Dedifferentiated amniotic fluid mesenchymal stem cell (primary cell): ENCODE data around the gene P4HA3.
A peak's percentile ranks its signal among the peaks of the same experiment; 100 is the strongest.

ENCODE experiments used
- DNase-seq: peaks from one replicate; pipeline ENCODE4 v3.0.0-alpha.2; 2016; ENCODE audit errors: extremely low spot score

Gene P4HA3

DNA sequence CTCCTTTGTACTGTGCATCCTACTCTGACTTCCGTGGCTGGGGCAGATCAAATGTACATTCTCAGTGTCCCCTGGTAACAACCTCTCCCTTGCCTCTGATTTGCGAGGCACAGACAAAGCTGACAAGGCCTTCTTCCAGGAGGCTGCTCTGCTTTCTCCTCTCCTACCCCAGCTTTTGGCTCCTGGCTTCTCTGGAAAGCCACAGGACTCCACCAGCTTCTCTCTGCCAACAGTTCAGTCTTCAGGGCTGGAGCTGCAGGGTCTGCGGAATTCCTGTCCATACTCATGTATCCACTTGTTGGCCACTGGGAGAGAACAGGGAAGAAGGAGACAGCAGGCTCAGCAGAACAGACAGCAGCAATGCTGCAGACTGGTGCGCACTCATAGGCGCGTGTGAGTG lies 44.4 kb downstream of the P4HA3 start:
- no peak for DNase-seq

DNA sequence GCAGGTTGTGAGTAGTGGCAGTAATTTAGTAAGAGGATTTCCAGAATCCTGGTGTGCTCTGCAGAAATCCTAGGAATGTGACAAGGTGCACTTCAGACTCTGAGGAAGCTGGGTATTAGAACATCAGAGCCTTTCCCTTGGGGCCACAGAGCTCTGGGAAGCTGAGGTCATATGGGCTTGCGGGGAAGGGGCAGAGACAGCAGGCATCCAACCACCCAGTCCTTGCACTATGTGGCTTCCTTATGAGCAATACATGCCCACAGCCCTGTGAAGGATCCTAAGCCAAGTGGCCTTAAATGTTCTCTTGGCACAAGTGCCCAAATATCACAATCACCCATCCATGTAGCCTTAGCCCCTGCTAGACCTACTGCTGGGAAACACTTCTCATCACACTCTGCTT lies 46.2 kb downstream of the P4HA3 start:
- DNase-seq = no peak

DNA sequence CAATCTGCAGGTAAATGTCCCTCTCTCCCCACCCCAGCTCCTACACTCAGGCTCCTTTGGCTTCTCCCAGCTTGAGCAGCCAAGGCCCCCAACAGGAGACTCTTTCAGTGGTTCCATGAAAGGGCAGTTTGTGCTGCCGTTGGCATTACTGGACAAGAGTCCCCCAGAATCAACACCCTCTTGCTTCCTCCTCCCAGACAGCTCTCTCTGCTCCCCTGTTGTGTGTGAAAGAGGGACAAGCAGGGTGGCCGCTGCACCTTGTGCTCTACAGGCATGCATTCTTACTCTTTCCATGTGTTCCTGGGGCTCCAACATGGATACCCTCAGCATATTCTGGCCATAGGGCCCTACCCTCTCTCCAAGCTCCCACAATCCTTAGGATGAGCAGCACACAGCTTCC lies 48.7 kb downstream of the P4HA3 start:
- no peak for DNase-seq

DNA sequence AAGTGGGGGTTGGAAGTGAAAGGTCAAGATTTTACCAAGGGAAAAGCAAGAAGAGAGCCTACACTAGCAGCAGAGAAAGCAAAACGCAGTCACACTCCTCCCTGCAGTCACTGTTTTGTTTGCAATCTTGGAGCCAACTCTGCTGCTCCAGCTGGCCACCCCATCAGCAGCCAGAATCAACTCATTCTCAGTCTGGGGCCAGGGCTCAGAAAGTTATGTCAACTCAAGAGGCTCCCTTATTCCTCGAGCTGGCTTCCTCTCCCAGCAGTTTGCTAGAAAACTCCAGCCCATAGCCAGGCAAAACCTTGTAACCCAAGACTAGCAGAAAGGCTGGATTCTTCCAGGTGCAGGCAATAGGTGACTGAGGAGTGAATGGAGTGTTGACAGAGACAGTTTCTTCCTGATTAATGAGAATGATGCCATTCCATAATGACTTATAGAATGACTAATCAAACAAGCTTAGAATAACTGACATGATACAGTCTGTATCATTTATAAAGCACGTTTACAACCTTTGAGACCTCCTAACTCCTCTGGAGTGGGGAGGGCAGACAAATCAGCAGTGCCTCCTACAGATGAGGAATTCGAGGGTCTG lies 53.4 kb downstream of the P4HA3 start:
- DNase-seq = peak; percentile 34

DNA sequence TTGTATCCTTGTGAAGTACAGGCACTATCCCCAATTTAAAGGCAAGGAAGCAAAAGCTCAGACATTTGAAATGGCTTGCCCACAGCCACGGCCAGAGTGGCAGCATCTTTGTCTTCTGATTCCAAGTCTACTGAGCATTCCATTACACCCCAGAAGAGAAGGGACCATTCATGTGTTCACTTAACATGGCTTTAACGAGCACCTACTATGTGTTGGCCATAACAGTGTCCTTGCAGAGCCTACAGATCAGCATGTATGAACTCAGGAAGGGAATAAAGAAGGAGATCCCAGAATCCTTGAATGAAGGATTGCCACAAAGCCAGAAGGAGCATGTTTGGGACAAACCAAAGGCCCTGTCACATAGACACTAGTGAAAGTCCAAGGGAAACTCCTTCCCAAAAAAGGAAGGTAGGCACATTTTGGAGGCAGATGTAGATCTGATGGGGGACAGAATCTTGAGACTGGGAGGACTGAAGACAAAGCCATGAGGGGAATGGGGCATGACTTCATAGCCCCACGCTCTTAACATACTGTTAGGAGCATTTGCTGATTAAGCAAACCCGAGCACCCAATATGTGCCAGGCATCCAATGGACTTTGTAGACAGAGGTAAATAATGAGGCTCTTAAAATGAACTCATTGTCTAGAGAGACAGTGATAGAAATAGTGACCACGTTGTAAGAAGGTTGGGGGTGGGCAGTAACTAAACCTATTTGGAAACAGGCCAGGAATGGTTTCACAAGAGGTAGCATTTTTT lies 54.9 kb downstream of the P4HA3 start:
- DNase-seq = no peak

DNA sequence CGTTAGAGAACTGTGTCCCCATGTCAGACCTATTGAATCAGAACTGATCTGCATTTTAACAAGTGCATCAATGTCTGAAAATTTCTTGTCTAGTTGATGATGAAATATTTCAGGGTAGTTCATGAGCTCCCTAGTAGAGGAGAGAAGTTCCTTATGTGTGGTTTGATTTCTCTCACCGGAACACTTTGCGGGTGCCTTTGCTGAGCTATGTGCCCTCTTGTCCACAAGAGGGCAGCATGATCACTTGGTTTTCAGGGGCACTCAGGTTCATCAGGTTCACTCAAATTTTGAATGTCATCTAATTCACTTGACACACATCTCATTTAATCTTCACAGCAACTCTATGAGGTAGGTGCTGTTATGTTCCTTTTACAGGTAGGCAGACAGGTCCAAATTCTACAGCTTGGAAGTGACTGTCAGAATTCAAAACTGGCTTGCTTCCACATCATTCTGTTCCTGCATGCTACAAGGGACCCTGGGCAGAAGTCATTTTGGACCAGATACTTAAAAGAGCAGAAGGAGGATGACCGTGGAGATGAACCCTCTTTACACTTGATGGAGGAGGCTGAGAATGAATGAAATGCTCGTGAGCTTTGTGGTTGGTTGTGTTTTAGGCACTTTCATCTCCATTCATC lies 55.6 kb downstream of the P4HA3 start:
- peak; percentile 68 for DNase-seq

DNA sequence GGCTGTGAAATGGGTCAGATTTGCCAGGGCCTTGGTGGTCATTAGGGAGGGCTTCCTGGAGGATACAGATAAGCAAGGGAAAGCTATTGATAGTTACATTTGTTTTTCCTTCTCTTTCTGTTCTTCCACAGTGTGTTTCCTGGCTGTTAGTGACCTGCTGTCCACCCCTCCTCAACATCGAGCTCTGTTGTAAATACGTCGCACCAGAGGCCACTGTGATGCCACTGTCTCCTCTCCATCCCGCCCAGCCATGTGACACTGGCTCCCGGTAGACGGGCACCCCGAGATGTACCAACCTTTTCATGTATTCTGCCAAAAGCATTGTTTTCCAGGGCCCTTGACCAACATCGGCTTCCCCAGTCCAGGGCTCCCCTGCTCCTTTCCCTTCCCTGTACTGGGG lies 58.1 kb downstream of the P4HA3 start:
- no peak for DNase-seq

DNA sequence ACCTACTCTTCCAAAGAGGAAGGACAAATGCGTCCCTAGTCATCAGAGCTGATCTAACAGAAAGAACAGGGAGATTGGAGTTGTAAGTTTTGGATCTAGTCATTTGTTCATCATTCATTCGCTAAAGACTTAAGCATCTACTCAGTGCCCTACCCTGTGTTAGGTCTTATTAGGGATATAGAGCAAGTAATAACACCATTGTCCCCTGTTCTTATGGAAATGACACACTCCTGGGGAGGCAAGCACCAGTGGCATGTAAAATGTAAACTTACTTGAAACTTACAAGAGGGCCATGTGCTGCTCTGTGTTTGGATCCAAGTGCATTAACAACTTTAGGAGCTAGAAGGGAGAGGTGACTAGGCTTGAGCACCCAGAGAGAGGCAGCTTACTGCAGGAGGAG lies 61.9 kb downstream of the P4HA3 start:
- DNase-seq = no peak

DNA sequence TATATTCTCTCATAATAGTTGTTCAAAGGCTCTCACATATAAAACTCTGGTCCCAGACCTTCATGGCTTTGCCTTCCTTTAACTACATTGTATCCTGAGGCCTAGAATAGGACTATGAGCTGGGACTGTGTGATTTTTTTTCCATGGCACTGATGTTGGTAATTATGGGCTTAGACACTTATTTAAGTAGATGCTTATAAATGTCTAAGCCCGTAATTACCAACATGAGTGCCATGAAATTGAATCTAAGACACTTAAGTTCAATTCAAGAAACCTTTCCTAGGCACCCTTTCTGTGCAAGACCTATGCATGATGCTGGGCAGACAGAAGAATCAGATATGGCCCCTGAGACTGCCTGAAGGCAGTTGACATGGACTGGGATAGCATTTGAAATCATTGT lies 63.0 kb downstream of the P4HA3 start:
- DNase-seq = no peak

DNA sequence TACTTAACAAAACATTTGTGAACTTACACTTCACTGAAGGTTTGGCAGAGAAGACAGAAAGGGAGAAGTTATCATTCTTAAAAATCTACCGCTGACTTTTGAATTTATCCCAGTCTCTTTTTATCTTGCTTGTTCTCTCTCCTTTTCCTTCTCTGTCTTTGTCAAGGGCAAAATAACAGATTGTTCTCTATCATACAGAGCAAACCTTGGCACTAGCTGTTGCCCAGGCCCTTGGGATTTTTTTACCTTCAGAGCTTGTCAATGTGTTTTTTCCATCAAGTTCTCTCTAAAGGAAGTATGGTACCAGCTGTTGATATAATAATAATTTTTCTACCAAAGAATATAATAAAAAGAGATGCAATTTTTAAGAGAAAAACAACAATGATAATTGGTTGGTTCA lies 73.2 kb downstream of the P4HA3 start:
- DNase-seq = no peak

DNA sequence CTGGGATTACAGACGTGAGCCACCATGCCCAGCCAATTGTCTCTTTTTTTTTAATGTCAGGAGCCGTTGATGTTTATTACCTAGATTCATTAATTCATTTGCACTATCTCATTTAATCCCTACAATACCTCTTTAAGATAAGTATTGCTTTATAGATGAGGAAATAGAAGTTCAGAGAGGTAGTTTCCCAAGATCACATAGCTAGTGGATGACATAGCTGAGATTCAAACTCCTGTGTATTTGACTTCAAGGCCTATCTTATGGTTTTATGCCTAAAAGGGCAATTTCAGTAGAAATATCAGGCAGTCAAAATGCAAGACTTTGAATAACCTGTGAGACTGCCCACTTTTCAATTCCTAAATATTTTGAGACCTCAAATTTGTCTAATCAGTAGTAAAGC lies 73.9 kb downstream of the P4HA3 start:
- no peak for DNase-seq

DNA sequence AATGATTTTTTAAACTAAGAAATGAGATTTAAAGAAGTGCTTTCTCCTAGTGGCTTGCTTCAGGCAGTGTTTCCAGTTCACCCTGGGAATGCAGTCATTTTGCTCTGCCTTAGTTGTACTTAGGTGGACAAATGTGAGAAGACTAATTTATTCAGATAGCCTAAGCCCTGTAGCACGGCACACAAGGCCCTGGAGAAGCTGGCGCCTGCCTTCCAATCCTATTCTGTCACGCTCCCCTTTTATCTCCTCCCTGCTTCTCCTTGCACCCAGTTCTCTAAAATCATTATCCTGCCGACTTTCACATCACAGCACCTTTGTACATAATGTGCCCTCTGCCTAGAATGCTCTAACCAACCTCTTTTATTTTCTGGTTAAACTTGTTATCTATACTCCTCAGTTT lies 76.3 kb downstream of the P4HA3 start:
- no peak for DNase-seq

DNA sequence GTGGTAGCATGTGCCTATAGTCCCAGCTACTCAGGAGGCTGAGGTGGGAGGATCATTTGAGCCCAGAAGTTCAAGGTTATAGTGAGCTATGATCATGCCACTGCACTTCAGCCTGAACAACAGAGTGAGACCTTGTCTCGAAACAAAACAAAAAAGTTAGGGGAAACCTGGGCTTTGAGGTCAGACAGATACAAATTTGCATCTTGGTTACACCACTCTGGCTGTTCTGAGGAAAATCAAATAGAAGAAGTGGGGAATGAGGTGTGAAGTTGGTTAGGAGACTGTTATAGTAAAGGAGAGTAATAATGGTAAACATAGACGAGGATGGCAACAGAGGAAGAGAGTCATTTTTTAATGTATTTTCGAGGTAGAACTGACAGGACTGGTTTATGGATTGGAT lies 77.8 kb downstream of the P4HA3 start:
- DNase-seq = no peak

DNA sequence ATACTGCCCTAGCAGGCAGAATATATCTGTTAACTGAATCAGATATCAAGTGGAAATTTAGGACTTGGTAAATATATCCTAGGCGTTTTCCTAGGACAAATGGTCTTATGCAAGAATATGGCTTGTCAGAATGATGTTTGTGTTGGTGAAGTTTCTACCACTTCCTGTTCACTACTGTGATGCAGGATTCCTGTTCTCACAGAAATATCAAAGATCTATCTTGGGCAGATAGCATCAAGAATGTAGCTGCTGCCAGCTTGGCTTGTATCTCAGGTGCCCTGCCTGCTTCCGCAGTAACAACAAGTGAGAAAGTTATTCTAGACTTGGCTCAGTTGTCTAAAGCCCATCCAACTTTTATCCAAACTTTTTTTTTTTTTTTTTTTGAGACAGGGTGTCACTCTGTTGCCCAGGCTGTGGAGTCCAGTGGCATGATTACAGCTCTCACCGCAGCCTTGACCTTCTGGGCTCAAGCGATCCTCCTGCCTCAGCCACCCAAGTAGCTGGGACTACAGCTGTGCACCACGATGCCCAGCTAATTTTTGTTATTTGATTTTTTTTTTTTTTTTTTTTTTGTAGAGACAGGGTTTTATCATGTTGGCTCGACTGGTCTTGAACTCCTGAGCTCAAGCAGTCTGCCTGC lies 79.0 kb downstream of the P4HA3 start:
- no peak for DNase-seq

DNA sequence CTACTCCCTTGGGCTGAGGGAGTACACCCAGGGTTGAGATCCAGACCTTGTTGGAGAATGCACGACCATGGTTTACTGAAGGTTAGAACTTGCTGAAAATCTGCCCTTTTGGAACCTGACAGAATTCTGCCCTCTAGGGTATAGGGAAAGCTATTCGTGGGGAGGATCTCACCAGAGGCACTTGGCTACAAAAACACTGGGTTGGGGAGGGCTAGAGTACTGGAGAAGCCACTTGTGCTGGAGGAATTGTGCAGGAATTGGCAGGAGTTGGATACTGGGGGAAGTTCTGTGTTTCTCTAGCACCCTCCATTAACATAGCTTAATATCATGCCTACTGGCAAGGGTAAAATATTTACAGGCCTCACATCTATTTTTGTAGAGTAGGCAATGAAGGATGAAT lies 84.5 kb downstream of the P4HA3 start:
- no peak for DNase-seq

DNA sequence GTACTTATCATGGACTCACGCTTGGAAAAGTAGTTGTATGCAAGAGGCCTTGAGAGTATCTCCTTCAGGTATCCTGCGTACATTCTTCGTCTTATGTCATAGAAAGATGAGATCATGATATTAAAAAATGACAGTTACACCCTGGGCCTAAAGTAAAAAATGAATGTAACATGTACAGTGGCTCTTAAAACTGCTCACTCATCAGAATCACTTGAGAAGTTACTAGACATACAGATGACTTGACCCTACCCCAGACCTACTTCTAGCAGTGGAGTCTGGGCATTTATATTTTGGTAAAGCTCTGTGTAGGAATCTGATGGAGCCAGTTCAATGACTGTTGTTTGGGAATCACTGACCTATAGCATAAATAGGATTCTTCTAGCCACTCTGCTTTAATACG lies 85.9 kb downstream of the P4HA3 start:
- DNase-seq = no peak

DNA sequence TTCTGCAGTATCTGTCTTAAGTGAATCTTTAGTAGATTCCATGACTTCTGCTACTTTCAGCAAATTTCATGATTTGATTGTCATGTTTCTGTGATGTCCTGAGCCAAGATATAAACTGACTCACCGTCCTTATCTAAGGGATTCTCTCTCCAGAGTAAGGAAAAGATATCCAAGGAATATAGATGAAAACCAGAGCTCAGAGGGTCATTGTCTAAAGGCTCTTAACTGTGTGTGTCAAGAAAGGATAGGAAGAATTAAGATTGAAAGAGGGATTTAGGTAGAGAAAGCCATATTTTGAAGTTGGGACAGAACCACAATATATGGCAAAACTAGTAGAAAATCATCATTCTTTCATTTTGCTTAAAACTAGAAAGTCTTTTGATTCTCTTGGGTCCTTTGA lies 89.6 kb downstream of the P4HA3 start:
- no peak for DNase-seq

DNA sequence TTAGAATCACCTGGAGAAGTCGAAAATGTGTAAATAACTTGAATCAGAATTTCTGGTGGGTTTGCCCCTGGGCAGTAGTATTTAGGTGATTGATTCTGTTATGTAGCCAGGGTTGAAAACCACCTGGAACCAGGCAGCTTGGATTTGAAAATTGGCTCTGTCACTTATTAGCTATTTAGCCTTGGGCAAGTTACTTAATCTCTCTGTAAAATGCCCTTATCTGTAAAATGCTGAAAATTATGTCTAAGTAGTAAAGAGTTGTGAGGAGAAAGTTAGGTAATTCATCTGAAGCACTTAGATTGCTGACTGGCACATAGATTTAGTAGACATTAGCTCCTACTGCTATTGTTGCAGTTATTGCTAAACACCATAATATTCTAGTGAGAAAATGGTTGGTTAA lies 91.1 kb downstream of the P4HA3 start:
- no peak for DNase-seq
